NCI-H146 treated with DMSO at 0.1 percent for 48 hours (cell line): ENCODE results near the gene ART1.
"Not testable (repeated sequence)": the region's sequence is repeated elsewhere in the genome, so short reads cannot be mapped to it uniquely, and the experiment has no call there.

Source experiments
- DNase-seq: peaks from one replicate; lab custom pipeline; 2025; ENCODE audit not compliant: unreplicated experiment; lab: John Stamatoyannopoulos, UW

ART1 gene, protein sequence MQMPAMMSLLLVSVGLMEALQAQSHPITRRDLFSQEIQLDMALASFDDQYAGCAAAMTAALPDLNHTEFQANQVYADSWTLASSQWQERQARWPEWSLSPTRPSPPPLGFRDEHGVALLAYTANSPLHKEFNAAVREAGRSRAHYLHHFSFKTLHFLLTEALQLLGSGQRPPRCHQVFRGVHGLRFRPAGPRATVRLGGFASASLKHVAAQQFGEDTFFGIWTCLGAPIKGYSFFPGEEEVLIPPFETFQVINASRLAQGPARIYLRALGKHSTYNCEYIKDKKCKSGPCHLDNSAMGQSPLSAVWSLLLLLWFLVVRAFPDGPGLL

DNA sequence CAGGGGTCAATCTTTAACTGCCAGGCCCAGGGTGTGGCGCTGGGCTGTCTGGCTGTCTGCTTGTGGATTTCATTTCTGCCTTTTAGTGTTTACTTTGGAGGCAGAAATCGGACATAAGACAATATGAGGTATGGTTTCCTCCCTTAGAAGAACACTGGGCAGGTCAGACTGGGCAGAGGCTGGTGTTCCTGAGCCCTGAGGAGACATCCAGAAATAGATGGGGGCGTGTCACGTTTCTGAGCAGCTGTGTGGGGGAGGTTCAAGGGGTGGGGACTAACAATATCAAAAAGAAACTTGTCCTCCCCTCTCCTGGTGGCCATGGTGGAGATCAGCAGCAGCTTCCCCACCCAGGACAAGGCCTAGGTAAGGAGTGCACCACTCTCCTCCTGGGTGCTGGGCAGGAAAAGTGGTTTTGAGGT, at the start of gene ART1:
Gene ART1 (plus strand): TSS at position 312 of the 419 bp plus-strand sequence. CDS start 14,086 bp downstream, outside the sequence.
- DNase-seq, result no peak

DNA sequence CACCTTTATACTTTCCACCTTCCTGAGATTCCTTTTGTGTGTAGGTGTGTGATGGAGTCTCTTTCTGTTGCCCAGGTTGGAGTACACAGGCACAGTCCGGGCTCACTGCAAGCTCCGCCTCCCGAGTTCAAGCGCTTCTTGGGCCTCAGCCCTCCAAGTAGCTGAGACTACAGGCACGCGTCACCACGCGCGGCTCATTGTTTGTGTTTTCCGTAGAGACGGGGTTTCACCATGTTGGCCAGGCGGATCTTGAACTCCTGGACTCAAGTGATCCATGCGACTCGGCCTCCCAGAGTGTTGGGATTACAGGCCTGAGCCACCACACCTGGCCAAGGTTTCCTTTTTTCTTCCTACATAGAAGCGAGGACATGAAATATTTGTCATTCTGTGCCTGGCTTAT, 47.2 kb upstream of the ART1 start:
- DNase-seq, result not testable (repeated sequence)

DNA sequence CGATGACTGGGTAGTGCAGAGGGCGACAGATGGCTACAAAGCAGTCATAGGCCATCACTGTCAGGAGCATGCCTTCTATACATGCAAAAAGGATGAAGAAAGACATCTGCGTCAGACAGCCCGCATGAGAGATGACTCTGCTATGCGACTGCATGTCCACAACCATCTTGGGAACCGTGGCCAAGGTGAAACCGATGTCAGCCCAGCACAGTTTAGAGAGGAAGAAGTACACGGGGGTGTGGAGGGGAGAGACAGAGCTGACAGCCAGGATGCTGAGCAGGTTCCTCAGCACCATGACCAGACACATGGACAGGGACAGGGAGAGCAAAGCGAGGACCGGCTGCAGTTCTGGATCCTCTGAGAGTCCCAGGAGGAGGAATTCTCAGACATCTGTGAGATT, 44.7 kb upstream of the ART1 start:
- DNase-seq, result not testable (repeated sequence)

DNA sequence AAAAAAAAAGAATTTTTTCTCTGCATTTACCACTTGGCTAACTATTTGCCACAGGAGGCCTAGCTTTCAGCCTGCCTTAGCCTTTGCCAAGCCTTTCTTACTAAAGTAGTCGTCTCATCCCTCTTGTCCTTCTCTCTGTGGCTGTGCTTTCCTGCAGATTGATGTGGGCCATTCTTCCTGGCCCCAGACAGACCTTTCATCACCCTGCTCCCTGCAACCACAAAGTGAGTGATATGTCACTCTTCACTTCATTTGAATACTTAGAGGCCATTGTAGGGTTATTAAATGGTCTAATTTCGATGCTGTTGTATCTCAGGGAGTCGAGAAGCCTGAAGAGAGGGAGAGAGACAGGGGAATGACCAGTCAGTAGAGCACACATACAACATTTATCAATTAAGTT, 40.8 kb upstream of the ART1 start:
- no peak for DNase-seq

DNA sequence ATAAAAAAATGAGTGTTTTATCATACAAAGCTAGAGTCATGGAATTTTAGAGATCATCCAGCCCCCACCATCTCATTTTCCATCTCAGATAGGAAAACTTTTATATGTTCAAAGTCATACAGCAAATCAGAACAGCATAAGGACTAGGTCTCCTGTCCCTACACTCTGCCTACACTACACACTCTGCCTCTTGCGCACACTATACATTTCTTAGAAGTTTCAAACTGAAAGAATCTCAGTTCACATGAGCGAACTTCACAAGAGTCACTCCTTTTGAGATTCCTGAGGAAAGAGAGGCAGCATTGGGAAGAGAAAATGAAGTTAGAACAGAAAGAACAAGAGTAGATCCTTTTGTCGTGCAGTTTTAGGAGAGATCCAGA, 39.7 kb upstream of the ART1 start:
- no peak for DNase-seq

DNA sequence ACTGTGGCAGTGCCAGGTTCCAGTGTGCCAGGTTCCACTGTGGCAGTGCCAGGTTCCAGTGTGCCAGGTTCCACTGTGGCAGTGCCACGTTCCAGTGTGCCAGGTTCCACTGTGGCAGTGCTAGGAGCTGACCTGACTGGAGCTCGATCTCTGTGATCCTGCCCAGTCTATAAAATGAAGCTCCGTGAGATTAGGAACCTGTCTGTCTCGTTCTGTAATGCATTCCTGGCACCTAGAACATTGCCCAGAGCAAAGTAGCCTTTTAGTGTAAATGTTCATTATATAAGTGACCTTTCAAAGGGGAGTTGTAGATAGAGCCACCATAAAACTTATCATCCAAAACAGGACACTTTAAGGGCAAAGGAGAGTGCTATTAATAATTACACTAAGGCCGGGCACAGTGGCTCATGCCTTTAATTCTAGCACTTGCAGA, 39.1 kb upstream of the ART1 start:
- DNase-seq, result no peak

DNA sequence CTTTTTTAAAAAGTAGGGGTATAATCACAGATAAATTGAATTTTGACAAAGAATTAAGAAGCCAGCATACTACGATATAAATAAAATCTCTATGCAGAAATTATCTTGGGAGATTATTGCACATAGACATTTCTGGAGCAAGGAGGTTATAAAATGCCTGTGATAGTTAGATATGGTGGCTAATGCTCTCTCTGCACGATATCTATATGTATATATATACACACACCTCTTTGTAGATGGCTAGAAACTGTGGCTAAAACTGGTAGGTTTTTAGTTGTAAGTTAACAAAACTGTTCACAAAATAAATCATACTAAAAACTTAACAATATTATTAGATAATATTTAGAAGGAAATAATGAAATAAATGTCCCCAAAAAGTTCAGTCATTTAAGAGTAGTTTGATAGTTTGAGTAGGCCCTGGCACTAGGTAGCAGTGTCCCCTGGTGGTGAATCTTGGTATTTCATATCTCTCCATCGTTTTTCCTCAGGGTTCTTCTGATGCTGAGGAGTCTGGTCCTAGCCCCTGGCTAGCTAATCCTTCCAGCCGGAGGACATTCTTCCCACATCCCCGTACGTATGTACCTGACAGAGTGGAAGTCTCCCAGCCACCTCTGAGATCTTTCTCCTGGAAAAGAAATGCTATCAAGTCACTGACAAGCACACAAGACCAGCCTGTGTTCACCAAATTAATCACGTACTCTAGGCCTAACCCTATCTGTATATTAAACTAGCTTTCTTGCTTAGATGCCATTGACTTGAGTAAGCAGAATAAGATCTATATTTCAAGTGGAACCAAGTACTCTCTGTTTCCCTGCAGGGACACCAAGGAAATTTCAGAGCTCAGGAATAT, 35.3 kb upstream of the ART1 start:
- no peak for DNase-seq

DNA sequence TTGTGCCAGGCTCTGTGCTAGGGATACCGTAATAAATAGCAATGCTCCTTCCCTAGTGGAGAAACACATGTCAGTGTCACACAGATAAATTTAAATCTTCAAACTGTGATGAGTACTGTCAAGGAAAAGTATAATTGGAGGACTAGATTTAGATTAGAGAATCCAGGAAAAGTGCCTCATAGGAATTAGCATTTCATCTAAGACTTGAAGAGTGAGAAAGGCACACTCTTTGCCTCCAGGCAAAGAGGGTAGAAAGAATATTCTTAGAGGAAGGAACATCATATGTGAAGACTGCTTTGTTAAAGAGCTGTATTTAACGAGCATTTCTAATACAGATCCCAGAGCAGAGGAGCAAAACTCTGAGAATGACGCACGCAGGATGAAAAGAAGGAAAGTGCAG, 34.1 kb upstream of the ART1 start:
- no peak for DNase-seq

DNA sequence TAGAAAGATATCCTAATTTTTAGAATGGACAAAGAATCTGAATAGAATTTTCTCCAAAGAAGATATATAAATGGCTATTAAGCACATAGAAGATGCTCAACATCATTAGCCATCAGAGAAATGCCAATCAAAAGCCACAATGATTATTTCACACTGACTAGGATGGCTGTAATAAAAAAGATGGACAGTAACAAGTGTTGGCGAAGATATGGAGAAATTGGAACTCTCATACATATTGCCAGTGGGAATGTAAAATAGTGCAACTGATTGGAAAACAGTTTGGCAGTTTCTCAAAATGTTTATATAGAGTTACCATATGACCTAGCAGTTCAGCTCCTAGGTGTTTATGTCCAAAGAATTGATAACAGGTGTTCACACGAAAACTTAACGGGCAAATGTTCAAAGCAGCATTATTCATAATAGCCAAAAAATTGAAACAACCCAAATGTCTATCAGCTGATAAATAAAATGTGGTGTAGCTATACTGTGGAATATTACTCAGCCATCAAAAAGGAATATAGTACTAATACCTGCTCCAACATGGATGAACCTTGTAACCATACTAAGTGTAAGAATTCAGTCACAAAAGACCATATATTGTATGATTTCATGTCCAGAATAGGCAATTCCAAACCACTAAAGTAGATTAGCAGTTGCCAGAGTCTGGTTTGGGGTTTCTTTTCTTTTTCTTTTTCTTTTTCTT, 32.8 kb upstream of the ART1 start:
- no peak for DNase-seq

DNA sequence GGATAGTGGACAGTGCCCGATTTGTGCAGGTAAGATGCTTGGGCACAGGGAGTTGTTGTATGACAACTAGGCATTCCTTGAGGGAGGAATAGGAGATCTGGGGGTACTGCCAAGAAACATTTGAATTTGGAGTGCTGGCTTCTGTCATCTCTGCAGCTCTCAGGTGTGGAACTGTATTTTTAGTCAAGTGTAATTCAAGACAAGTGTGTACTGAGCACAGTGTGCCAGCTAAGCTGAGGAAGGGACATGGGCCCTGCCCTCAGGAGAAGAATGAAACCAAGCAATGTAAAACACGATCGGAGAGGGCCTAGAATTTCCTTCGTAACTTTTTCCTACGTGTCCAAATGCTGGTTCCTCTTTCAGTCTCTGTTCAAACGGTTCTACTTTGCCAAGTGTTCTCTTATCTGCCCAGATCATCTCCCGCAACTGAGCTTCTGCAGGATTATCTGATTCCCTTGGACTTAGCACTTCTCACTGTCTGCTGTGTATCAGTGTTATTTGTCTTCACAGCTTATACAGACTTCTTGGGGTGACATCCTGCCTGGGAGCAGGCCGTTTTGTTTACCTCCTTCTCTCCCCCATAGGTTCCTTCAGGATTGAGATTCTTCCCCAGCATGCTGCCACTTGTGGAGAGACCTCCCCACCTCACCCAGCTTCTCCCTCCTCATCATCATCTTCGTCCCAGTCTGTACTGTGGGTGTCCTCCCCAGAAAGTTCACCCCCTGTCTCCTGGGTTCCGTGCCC, 30.8 kb upstream of the ART1 start:
- DNase-seq, result no peak

DNA sequence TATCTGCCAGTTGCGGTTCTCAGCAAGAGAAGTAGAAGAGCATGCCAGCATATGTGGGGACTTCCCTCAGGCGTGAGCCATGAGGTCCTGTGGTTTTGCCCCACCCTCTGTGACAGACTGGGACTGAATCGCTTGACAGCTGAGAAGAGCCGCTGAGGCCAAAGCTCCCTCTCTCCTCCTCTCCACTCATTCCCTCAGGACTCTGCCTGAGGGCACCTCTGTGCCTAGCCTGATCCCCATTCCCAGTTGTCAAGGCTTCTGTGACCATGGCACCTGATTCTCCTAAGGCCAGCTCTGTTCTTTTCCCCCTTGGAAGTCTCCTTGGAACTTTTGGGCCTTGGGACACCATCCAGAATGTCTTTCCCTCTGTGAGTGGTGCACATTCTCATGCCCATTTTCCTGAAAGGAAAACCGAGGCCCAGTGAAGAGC, 30.2 kb upstream of the ART1 start:
- no peak for DNase-seq

DNA sequence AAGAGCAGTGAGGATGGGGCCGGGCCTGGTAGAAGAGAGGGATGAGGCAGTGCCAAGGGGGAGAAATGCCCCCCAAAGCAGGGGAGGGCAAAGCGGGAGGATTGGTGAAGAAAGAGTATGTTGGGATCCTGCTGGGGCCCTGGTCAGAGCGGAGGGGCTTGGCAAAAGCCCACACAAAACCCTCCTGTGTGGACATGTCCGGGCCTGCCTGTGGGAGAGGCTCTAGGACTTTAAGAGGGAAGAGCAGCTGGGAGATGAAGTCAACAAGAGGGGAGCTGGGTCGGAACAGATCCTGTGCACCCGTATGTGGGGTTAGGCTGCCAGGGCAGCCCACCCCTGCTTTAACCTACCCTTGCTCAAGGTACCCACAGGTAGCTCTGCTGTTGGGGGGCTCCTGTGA, 28.9 kb upstream of the ART1 start:
- no peak for DNase-seq

DNA sequence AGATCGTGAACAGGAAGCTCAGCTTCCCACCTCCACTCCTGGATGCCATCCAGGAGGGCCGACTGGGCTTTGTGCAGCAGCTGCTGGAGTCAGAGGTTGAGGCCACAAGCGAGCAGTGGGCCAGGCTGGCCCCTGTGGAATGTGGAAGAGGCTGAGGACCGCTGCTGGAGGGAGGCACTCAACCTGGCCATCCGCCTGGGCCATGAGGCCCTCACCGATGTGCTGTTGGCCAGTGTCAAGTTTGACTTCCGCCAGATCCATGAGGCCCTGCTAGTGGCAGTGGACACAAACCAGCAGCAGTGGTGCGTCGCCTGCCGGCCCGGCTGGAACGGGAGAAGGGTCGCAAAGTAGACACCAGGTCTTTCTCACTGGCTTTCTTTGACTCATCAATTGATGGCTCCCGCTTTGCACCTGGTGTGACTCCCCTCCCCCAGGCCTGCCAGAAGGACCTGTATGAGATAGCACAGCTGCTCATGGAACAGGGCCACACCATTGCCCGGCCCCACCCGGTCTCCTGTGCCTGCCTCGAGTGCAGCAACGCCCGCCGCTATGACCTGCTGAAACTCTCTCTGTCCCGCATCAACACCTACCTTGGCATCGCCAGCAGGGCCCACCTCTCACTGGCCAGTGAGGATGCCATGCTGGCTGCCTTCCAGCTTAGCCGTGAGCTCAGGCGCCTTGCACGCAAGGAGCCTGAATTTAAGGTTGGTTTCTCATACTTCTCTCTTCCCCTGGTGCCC, 28.0 kb upstream of the ART1 start:
- no peak for DNase-seq

DNA sequence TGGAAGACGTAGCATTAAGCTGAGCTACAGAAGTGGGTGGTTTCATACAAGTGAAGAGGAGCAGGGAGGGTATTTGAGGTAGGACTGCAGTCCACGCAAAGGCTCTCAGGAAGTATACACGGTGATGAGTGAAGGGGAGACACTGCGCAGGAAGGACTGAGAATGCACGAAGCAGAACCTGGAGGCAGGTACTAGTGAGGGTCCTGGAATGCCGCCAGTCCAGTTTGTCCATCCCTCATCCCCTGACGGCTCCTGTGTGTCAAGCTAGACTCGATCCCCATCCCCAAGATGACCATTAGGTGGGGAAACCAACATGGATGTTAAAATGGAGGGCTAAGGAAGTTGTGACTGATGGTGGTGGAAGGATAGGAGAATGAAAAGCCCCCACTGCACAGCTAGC, 26.9 kb upstream of the ART1 start:
- no peak for DNase-seq

DNA sequence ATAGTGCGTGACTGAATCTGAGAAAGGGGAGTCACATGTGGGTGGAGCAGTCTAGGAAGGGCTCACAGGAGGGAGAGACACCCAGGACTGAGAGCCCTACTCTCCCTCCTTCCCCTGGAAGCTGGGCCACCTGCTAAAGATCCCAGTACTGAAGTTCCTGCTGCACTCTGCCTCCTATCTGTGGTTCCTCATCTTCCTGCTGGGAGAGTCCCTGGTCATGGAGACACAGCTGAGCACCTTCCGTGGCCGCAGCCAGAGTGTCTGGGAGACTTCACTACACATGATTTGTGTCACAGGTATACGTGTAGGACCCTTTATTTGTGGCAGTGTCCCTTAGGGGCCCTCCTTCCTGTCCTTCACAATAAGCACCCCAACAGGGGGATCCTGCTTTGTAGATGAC, 22.4 kb upstream of the ART1 start:
- DNase-seq, result no peak

DNA sequence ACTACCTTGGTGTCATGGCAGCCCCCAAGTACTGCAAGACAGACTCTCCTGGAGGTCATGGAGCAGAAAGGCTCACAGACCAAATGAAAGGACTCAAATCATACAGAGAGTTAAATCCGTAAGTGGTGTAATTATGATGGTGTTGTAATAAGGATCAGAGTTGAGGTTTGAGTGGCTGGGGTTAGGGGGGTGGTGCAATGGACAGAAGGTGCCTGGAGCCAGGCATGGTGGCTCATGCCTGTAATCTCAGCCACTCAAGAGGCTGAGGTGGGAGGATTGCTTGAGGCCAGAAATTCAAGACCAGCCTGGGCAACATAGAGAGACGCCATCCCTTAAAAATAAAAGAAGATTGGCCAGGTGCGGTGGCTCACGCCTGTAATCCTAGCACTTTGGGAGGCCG, 21.8 kb upstream of the ART1 start:
- no peak for DNase-seq

DNA sequence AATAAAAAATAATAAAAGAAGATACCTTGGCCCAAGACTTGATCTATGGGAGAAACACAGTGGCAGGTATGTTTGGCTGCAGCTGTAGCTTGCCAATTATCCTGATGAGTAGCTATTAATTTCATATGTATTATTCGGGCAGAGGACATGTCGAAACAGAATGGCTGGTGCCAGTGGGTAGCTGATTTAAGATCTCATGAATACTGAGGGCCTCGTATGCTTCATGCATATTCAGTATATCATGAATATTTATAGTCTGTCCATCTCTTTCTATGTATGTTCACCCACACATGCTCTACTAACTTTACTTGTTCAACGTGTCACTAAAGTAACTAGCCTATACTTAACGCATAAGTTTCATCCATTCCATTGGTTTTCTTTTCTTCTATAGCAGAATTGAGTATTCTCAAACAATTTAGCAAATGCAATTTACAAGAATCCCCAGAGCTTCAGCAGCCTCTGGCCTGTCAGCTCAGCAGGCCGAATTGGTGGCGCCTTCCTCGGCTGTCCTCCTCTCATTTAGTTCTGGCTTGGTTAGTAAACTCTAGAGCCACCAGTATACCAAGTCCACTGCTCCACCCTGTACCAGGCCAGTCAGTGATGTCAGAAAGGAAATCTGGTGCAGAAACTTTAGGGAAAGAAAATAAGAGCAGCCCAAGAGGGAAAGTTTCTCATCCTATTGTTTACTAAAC, 21.0 kb upstream of the ART1 start:
- no peak for DNase-seq

DNA sequence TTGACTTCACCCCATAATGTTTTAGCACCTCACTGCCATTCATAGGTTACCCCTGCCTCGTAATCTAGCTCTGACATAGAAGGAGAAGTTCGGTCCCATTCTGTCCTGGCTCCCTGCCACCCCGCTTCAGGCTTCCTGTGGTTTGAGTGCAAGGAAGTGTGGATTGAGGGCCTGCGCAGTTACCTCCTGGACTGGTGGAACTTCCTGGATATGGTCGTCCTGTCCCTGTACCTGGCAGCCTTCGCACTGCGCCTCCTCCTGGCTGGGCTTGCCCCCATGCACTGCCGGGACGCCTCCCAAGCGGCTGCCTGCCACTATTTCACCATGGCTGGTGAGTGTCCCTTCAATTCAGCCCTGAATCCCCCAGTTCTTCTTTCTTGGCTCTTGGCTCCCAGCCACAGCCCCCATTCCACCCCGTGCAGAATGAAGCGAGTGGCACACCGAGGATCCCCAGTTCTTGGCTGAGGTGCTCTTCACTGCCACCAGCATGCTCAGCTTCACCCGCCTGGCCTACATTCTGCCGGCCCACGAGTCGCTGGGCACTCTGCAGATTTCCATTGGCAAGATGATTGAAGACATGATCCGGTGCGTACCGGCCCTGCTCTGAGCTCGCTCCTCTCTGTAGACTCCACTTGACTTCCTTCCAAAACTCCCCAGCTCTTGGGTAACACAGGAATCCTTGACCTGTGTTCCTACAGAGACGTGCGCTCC, 18.5 kb upstream of the ART1 start:
- DNase-seq, result no peak

DNA sequence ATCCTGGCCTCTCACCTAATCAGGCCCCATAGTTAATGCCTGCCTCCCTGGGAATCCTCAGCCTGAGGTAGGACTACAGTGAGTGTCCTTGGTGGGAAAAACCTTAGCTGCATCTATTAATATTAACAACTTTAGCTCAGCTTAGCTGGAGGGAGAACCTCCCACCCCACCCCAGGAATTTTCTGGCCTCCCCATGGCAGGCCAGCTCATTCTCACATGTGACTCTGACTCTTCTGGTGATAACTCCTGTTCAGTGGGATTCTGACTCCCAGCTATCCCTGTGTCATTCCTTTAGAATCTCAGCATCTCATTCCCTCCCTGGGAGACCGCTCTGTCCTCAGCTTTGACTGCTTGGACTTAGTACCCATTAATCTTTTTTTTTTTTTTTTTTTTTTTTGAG, 17.6 kb upstream of the ART1 start:
- no peak for DNase-seq
